ENCODE measurements around the gene TMBIM6. TPM values are rescaled to one million over a fixed set of nuclear protein-coding genes. Genes with fewer than 3 reads are reported as not detected.

TMBIM6 gene
- total and polyA plus RNA-seq, 9 of the 15 experiments (the other 6 are each of a cell fraction or from before 2014, with no cell fraction given): 147 to 1,288 (median 352) TPM

DNA sequence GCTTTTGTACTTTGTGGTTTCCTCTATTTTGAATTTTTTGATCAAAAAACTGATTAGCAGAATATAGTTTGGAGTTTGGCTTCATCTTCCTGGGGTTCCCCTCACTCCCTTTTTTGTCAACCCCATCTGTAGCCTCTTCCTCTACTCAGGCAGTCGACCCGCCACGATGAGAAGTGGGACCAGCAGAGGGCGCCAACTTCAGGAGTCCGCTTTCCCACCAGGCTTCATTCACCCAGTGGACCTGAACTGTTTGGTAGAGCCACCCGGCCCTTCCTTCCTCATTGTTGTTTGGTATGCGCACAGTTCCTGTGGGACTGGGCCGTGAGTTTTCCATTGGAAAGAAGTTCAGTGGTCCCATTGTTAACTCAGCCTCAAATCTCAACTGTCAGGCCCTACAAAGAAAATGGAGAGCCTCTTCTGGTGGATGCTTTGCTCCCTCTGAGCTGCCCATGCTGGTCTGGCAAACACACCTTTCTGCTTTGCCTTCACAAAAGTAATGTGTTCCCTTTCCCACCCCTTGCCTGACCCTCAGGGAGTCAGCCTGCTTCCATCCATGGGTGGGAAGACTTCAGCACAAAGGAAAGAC, 21.7 kb downstream of the TMBIM6 start (continued):
- TF ChIP-seq TRIM25 (IDR thresholded peaks at IDR 0.05; ENCODE audit: borderline replicate concordance) (no peak), UBTF (IDR thresholded peaks at IDR 0.05; ENCODE audit: borderline replicate concordance in 1 of 2, low read depth in 2 of 2, low read length in 2 of 2) (no peak), DPF2 (IDR thresholded peaks at IDR 0.05) (no peak), FOXK1 (CRISPR knock-in tag; IDR thresholded peaks at IDR 0.05; ENCODE audit: borderline replicate concordance) (no peak), ZBTB7A (IDR thresholded peaks at IDR 0.05; ENCODE audit: borderline replicate concordance, control insufficient read depth, low read depth, low read length) (no peak), SETDB1 (IDR thresholded peaks at IDR 0.05; ENCODE audit: low read length) (no peak), ZNF174 (CRISPR knock-in tag; IDR thresholded peaks at IDR 0.05) (no peak), PYGO2 (tag; IDR thresholded peaks at IDR 0.05) (no peak), ZBTB9 (CRISPR knock-in tag; IDR thresholded peaks at IDR 0.05) (no peak), ZNF584 (CRISPR knock-in tag; IDR thresholded peaks at IDR 0.05; ENCODE audit: low read depth) (no peak), GTF2F1 (IDR thresholded peaks at IDR 0.05; ENCODE audit: low read depth, low read length) (no peak), XRCC3 (IDR thresholded peaks at IDR 0.05) (no peak), ZNF212 (CRISPR knock-in tag; IDR thresholded peaks at IDR 0.05) (no peak), MEF2A (IDR thresholded peaks at IDR 0.05; ENCODE audit: control insufficient read depth, low read depth, low read length) (no peak), TEAD4 (IDR thresholded peaks at IDR 0.05; ENCODE audit: low read length) (0 out of 2 replicates have a peak, but pooled peaks have one; percentile 5), TEAD4 (CRISPR knock-in tag; IDR thresholded peaks at IDR 0.05; ENCODE audit: borderline replicate concordance) (no peak), POLR2B (IDR thresholded peaks at IDR 0.05; ENCODE audit: low read depth, partially characterized antibody) (no peak)
- TF ChIP-seq, protein P1, sequence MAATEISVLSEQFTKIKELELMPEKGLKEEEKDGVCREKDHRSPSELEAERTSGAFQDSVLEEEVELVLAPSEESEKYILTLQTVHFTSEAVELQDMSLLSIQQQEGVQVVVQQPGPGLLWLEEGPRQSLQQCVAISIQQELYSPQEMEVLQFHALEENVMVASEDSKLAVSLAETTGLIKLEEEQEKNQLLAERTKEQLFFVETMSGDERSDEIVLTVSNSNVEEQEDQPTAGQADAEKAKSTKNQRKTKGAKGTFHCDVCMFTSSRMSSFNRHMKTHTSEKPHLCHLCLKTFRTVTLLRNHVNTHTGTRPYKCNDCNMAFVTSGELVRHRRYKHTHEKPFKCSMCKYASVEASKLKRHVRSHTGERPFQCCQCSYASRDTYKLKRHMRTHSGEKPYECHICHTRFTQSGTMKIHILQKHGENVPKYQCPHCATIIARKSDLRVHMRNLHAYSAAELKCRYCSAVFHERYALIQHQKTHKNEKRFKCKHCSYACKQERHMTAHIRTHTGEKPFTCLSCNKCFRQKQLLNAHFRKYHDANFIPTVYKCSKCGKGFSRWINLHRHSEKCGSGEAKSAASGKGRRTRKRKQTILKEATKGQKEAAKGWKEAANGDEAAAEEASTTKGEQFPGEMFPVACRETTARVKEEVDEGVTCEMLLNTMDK (IDR thresholded peaks at IDR 0.05; ENCODE audit: borderline replicate concordance, insufficient read depth, low read depth, low read length, poor library complexity, severe bottlenecking): peak; percentile 92
- TF ChIP-seq, protein P2, sequence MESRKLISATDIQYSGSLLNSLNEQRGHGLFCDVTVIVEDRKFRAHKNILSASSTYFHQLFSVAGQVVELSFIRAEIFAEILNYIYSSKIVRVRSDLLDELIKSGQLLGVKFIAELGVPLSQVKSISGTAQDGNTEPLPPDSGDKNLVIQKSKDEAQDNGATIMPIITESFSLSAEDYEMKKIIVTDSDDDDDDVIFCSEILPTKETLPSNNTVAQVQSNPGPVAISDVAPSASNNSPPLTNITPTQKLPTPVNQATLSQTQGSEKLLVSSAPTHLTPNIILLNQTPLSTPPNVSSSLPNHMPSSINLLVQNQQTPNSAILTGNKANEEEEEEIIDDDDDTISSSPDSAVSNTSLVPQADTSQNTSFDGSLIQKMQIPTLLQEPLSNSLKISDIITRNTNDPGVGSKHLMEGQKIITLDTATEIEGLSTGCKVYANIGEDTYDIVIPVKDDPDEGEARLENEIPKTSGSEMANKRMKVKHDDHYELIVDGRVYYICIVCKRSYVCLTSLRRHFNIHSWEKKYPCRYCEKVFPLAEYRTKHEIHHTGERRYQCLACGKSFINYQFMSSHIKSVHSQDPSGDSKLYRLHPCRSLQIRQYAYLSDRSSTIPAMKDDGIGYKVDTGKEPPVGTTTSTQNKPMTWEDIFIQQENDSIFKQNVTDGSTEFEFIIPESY (CRISPR knock-in tag; IDR thresholded peaks at IDR 0.05): peak; percentile 98

All from K562 (cell line).